ENCODE results near the gene ATP1A2. TPM values are rescaled to one million over a fixed set of nuclear protein-coding genes. Genes with fewer than 3 reads are reported as not detected.

Gene ATP1A2
- total RNA-seq, 1 donor from 2014 or later: 14.5 TPM

GRCh38 chr1:160131803-160132565 is 16.4 kb downstream of the ATP1A2 start:
- Mint-ChIP-seq H3K27me3 (peaks cover 12% of the 10 kb centered on the region), H3K36me3 (no peaks in the 10 kb centered on the region), H3K4me1 (ENCODE audit: unreplicated experiment) (no peaks in the 10 kb centered on the region), H3K9me3 (no peaks in the 10 kb centered on the region), H3K4me3 (no peak overlapping the region), H3K27ac (no peak overlapping the region)
- DNase-seq (ENCODE audit: extremely low spot score, unreplicated experiment): no peak
- TF ChIP-seq, protein P1, sequence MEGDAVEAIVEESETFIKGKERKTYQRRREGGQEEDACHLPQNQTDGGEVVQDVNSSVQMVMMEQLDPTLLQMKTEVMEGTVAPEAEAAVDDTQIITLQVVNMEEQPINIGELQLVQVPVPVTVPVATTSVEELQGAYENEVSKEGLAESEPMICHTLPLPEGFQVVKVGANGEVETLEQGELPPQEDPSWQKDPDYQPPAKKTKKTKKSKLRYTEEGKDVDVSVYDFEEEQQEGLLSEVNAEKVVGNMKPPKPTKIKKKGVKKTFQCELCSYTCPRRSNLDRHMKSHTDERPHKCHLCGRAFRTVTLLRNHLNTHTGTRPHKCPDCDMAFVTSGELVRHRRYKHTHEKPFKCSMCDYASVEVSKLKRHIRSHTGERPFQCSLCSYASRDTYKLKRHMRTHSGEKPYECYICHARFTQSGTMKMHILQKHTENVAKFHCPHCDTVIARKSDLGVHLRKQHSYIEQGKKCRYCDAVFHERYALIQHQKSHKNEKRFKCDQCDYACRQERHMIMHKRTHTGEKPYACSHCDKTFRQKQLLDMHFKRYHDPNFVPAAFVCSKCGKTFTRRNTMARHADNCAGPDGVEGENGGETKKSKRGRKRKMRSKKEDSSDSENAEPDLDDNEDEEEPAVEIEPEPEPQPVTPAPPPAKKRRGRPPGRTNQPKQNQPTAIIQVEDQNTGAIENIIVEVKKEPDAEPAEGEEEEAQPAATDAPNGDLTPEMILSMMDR (conservative IDR thresholded peaks at IDR 0.05): no peak

DNA sequence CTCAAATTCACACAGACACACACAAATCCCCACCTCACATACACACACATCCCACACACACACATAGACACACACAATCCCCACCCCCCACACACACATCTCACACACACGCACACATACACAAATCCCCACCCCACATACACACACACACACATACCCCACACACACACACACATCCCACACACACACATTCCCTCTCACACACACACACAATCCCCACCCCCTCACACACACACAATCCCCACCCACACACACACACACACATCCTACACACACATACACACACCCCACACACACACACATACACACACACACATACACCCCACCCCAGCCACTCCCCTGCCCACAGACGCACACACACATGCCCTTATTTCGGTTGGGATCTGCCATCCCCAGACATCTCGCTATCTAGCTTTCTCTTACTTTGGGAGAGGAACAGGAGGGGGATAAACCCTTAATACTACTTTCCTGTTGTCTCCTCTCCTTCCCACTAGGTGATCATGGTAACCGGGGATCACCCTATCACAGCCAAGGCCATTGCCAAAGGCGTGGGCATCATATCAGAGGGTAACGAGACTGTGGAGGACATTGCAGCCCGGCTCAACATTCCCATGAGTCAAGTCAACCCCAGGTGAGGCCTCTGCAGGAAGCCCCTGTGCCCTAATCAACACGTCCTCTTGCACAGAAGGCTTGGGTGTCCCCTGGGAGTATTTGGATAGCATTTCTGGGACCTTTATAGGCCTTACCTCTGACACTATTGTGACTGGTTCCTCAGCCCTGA is 18.6 kb downstream of the ATP1A2 start:
- H3K9me3 Mint-ChIP-seq: no peaks in the 10 kb centered on the region
- TF ChIP-seq, protein P1 (conservative IDR thresholded peaks at IDR 0.05): no peak
- H3K36me3 Mint-ChIP-seq: no peaks in the 10 kb centered on the region
- no peak for DNase-seq (ENCODE audit: extremely low spot score, unreplicated experiment)
- H3K4me1 Mint-ChIP-seq (ENCODE audit: unreplicated experiment): no peaks in the 10 kb centered on the region
- H3K27me3 Mint-ChIP-seq: peaks cover 12% of the 10 kb centered on the region
- H3K27ac Mint-ChIP-seq: no peak overlapping the region
- H3K4me3 Mint-ChIP-seq: no peak overlapping the region

DNA sequence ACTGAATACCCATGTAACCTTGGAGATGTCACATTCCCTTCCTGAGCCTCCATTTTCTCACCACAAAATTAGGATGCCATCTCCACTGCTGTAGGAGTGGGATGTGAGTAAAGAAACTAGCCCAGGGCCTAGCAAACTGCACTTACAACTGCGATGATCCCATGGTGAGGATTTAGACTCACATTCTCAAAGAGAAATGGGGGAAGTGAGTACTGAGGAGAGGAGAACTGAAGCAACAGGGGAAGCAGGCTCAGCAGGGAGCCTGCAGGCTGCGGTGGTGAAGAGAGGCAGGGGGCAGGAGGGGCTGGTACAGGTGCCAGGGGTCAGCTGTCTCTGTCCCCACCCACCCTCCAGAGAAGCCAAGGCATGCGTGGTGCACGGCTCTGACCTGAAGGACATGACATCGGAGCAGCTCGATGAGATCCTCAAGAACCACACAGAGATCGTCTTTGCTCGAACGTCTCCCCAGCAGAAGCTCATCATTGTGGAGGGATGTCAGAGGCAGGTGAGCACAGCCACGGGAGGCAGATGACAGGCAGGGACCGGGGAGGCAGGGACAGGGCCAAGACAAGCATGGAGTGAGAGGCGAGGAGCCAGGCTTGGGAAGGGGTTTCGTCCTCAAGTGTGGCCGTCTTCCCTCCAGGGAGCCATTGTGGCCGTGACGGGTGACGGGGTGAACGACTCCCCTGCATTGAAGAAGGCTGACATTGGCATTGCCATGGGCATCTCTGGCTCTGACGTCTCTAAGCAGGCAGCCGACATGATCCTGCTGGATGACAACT is 19.4 kb downstream of the ATP1A2 start:
- H3K36me3 Mint-ChIP-seq: no peaks in the 10 kb centered on the region
- TF ChIP-seq, protein P1 (conservative IDR thresholded peaks at IDR 0.05): no peak
- H3K27me3 Mint-ChIP-seq: peaks cover 12% of the 10 kb centered on the region
- H3K27ac Mint-ChIP-seq: no peak overlapping the region
- H3K9me3 Mint-ChIP-seq: no peaks in the 10 kb centered on the region
- H3K4me3 Mint-ChIP-seq: no peak overlapping the region
- DNase-seq (ENCODE audit: extremely low spot score, unreplicated experiment): no peak
- no peaks in the 10 kb centered on the region for H3K4me1 Mint-ChIP-seq (ENCODE audit: unreplicated experiment)

- peaks cover 10% of the 10 kb centered on the region for H3K27me3 Mint-ChIP-seq
- no peaks in the 10 kb centered on the region for H3K9me3 Mint-ChIP-seq
- DNase-seq (ENCODE audit: extremely low spot score, unreplicated experiment): no peak
- no peaks in the 10 kb centered on the region for H3K4me1 Mint-ChIP-seq (ENCODE audit: unreplicated experiment)
- no peaks in the 10 kb centered on the region for H3K36me3 Mint-ChIP-seq
- no peak overlapping the region for H3K4me3 Mint-ChIP-seq
- H3K27ac Mint-ChIP-seq: no peak overlapping the region
- TF ChIP-seq, protein P1 (conservative IDR thresholded peaks at IDR 0.05): no peak
These were observed 20.8 kb downstream of the ATP1A2 start for GRCh38 chr1:160136121-160136925.

- TF ChIP-seq, protein P1 (conservative IDR thresholded peaks at IDR 0.05): no peak
- Mint-ChIP-seq H3K36me3 (no peaks in the 10 kb centered on the region), H3K4me1 (ENCODE audit: unreplicated experiment) (no peaks in the 10 kb centered on the region), H3K27ac (no peak overlapping the region), H3K9me3 (no peaks in the 10 kb centered on the region), H3K27me3 (peaks cover 9% of the 10 kb centered on the region), H3K4me3 (no peak overlapping the region)
- no peak for DNase-seq (ENCODE audit: extremely low spot score, unreplicated experiment)
These were observed 21.3 kb downstream of the ATP1A2 start for GRCh38 chr1:160136926-160137200.

Data from type B pancreatic cell (in vitro differentiated cells).